SK-N-SH (cell line): ENCODE data around the gene KIF1C. TPM values are rescaled to one million over a fixed set of nuclear protein-coding genes. Genes with fewer than 3 reads are reported as not detected.

Source experiments
- CTCF ChIA-PET: fragments of 300-600, 350-600 bp; formaldehyde crosslinking; extraction: SDS; loops from one replicate; lab custom pipeline; 2021; lab: Yijun Ruan, JAX
- POLR2A ChIA-PET: fragments of 350-600 bp; sonication (Branson Sonifier 250); formaldehyde crosslinking; extraction: SDS; loops from one replicate; lab custom pipeline; 2020; ENCODE audit warnings: antibody characterized with exemption, inconsistent platforms; lab: Yijun Ruan, JAX
- DNase-seq: peaks from one replicate; pipeline ENCODE4 v3.0.0; 2012
- H2AFZ ChIP-seq: fragments of 200-600 bp; sonication (generic); 2 replicates; pipeline ENCODE4 v1.8.1; 2016; ENCODE audit warnings: antibody characterized with exemption, mild to moderate bottlenecking, low read depth
- H3F3A ChIP-seq: fragments of 200-600 bp; sonication (generic); replicated peaks from 2 replicates; pipeline ENCODE3; 2016; ENCODE audit warnings: antibody characterized with exemption, mild to moderate bottlenecking; ENCODE audit not compliant: insufficient read depth
- H3K27ac ChIP-seq, 2 experiments: fragments of 200-500 bp in 1 of 2; fragments of 200-600 bp in 1 of 2; sonication (Bioruptor generic) in 1 of 2; sonication (generic), shearing (Covaris generic) in 1 of 2; 2 replicates each; pipeline versions ENCODE4 v1.5.1 to v1.6.1; 2014 to 2016; ENCODE audit warnings: low read depth in 2 of 2, inconsistent platforms in 1 of 2, low read length in 1 of 2, mild to moderate bottlenecking in 1 of 2, mixed read lengths in 1 of 2
- H3K27me3 ChIP-seq: fragments of 200-600 bp; sonication (generic), shearing (Covaris generic); 2 replicates; pipeline ENCODE4 v1.6.1; 2016; ENCODE audit warnings: mixed run types; ENCODE audit not compliant: insufficient read depth
- H3K36me3 ChIP-seq, 2 experiments: fragments of 200-500 bp in 1 of 2; fragments of 200-600 bp in 1 of 2; sonication (Bioruptor generic) in 1 of 2; sonication (generic) in 1 of 2; replicated peaks in 1 of 2; 2 replicates each; pipeline versions ENCODE3 to v1.5.1; 2014 to 2016; ENCODE audit warnings: low read length in 1 of 2, mild to moderate bottlenecking in 1 of 2; ENCODE audit not compliant: insufficient read depth in 2 of 2, control insufficient read depth in 1 of 2
- H3K4me1 ChIP-seq, 2 experiments: fragments of 200-500 bp in 1 of 2; fragments of 200-600 bp in 1 of 2; sonication (Bioruptor generic) in 1 of 2; sonication (generic), shearing (Covaris generic) in 1 of 2; 2 replicates each; pipeline versions ENCODE4 v1.5.1 to v1.6.1; 2014 to 2016; ENCODE audit warnings: low read depth in 1 of 2, low read length in 1 of 2, mixed run types in 1 of 2; ENCODE audit not compliant: insufficient read depth in 2 of 2, control insufficient read depth in 1 of 2
- H3K4me2 ChIP-seq: fragments of 200-600 bp; sonication (generic), shearing (Covaris generic); 2 replicates; pipeline ENCODE4 v1.6.1; 2017; ENCODE audit warnings: mixed run types
- H3K4me3 ChIP-seq, 2 experiments: fragments of 200-500 bp in 1 of 2; fragments of 200-600 bp in 1 of 2; sonication (Bioruptor generic) in 1 of 2; sonication (generic), shearing (Covaris generic) in 1 of 2; 2 replicates each; pipeline versions ENCODE4 v1.5.1 to v1.8.1; 2014 to 2016; ENCODE audit warnings: low read depth in 2 of 2, inconsistent platforms in 1 of 2, low read length in 1 of 2, mild to moderate bottlenecking in 1 of 2, mixed read lengths in 1 of 2, moderate library complexity in 1 of 2
- H3K79me2 ChIP-seq: fragments of 200-600 bp; sonication (generic); 2 replicates; pipeline ENCODE4 v1.8.1; 2017; ENCODE audit warnings: mild to moderate bottlenecking; ENCODE audit not compliant: insufficient read depth
- H3K9ac ChIP-seq: fragments of 200-600 bp; sonication (generic); 2 replicates; pipeline ENCODE4 v1.6.1; 2017; ENCODE audit warnings: mixed run types
- H3K9me2 ChIP-seq: fragments of 200-600 bp; sonication (generic); 2 replicates; pipeline ENCODE4 v1.6.1; 2017; ENCODE audit warnings: mixed run types
- H3K9me3 ChIP-seq: fragments of 200-600 bp; sonication (generic); 2 replicates; pipeline ENCODE4 v1.6.1; 2017; ENCODE audit warnings: mixed run types, mild to moderate bottlenecking, moderate library complexity
- H4K20me1 ChIP-seq: fragments of 200-600 bp; sonication (generic); 2 replicates; pipeline ENCODE4 v1.6.1; 2017; ENCODE audit warnings: mild to moderate bottlenecking, mixed run types; ENCODE audit not compliant: insufficient read depth
- CHD2 ChIP-seq: fragments of 150-350 bp; IDR thresholded peaks from 2 replicates; pipeline ENCODE4 v1.6.1; 2018; ENCODE audit warnings: low read length; ENCODE audit not compliant: partially characterized antibody
- CTCF ChIP-seq: fragments of 200-600 bp; sonication (generic); IDR thresholded peaks from 2 replicates; pipeline ENCODE4 v1.6.1; 2017; ENCODE audit warnings: antibody characterized with exemption, mild to moderate bottlenecking, moderate library complexity
- EZH2phosphoT487 ChIP-seq: fragments of 200-600 bp; sonication (generic); IDR thresholded peaks from 2 replicates; pipeline ENCODE4 v1.6.1; 2017; ENCODE audit warnings: low read depth, mixed run types, mild to moderate bottlenecking, antibody characterized with exemption, moderate library complexity, borderline replicate concordance
- FOXM1 ChIP-seq: IDR thresholded peaks from 2 replicates; pipeline ENCODE4 v1.4.0; 2012; ENCODE audit warnings: low read depth, mild to moderate bottlenecking
- GABPA ChIP-seq: IDR thresholded peaks from 2 replicates; pipeline ENCODE4 v1.4.0; 2012; ENCODE audit warnings: low read depth, mild to moderate bottlenecking
- IRF3 ChIP-seq: fragments of 150-350 bp; IDR thresholded peaks from 2 replicates; pipeline ENCODE4 v1.6.1; 2016; ENCODE audit warnings: mild to moderate bottlenecking, low read depth, low read length
- MAX ChIP-seq: IDR thresholded peaks from 2 replicates; pipeline ENCODE4 v1.4.0; 2012; ENCODE audit warnings: low read depth
- NRF1 ChIP-seq: IDR thresholded peaks from 2 replicates; pipeline ENCODE4 v1.6.1; 2012; ENCODE audit warnings: low read depth, mild to moderate bottlenecking, low read length
- RAD21 ChIP-seq: IDR thresholded peaks from 2 replicates; pipeline ENCODE4 v1.6.1; 2012; ENCODE audit warnings: mild to moderate bottlenecking, low read length
- REST ChIP-seq: IDR thresholded peaks from 2 replicates; pipeline ENCODE4 v1.6.1; 2012; ENCODE audit warnings: mild to moderate bottlenecking, low read depth, low read length, moderate library complexity
- RFX5 ChIP-seq: IDR thresholded peaks from 2 replicates; pipeline ENCODE4 v1.6.1; 2012; ENCODE audit warnings: mild to moderate bottlenecking, improper control_type of control experiment, low read length
- RXRA ChIP-seq: IDR thresholded peaks from 2 replicates; pipeline ENCODE4 v1.4.0; 2012; ENCODE audit warnings: low read depth, mild to moderate bottlenecking, borderline replicate concordance
- SMC3 ChIP-seq: IDR thresholded peaks from 2 replicates; pipeline ENCODE4 v1.6.1; 2012; ENCODE audit warnings: low read depth, low read length, improper control_type of control experiment
- TAF1 ChIP-seq: IDR thresholded peaks from 2 replicates; pipeline ENCODE4 v1.6.1; 2012; ENCODE audit warnings: low read depth, mild to moderate bottlenecking, low read length, moderate library complexity, borderline replicate concordance
- TCF12 ChIP-seq: IDR thresholded peaks from 2 replicates; pipeline ENCODE4 v1.4.0; 2012
- TEAD4 ChIP-seq: IDR thresholded peaks from 2 replicates; pipeline ENCODE4 v1.4.0; 2012; ENCODE audit warnings: mild to moderate bottlenecking, borderline replicate concordance; ENCODE audit not compliant: insufficient read depth
- USF2 ChIP-seq: fragments of 150-350 bp; IDR thresholded peaks from 2 replicates; pipeline ENCODE4 v1.6.1; 2017; ENCODE audit warnings: antibody characterized with exemption, low read length, low read depth, borderline replicate concordance
- WGBS: methylation state at CpG from one replicate; pipeline ENCODE4 v1.1.6; 2017; ENCODE audit warnings: low lambda C conversion rate; 5-methylcytosine and 5-hydroxymethylcytosine counted together
- polyA plus RNA-seq, 3 experiments: library from polyadenylated mRNA; depleted of rRNA; stranded (reverse); fragments of >200 nt; gene quantifications; 2 replicates each; pipeline ENCODE4 v1.2.3, GENCODE V29; 2012

Gene KIF1C
- polyA plus RNA-seq, 1 of the 3 experiments (the other 2 are of a cell fraction): 58.2 TPM

- TF ChIP-seq IRF3 (no peak), FOXM1 (no peak), CHD2 (no peak)
Measured at GRCh38 chr17:4959261-4959965, 38.3 kb upstream of the KIF1C start (continued).

GRCh38 chr17:4960279-4960922, 37.3 kb upstream of the KIF1C start:
- WGBS: 92% methylated on average over 9 of the region's 9 CpGs
- H3K4me2 ChIP-seq: no peak overlapping the region
- CTCF ChIA-PET: no interaction called here

More at GRCh38 chr17:4960279-4960922, 37.3 kb upstream of the KIF1C start:
- Histone ChIP-seq H2AFZ (no peak overlapping the region), H3K9ac (no peak overlapping the region), H3K27me3 (no peaks in the 10 kb centered on the region), H3K4me3 (no peak overlapping the region), H3K36me3 (peaks cover 4 to 17% of the 10 kb centered on the region in 2 experiments), H3K27ac (no peak overlapping the region), H4K20me1 (no peaks in the 10 kb centered on the region), H3K9me3 (no peaks in the 10 kb centered on the region), H3F3A (peaks cover 13% of the 10 kb centered on the region), H3K79me2 (peaks cover 13% of the 10 kb centered on the region; the same call in 1 of the 2 replicates), H3K4me1 (peaks cover 0 to under 1% of the 10 kb centered on the region in 2 experiments; a peak in 1 of 4 replicates), H3K9me2 (no peaks in the 10 kb centered on the region)
- DNase-seq: no peak
- POLR2A ChIA-PET: no interaction called here
- TF ChIP-seq RAD21 (no peak), TEAD4 (no peak), EZH2phosphoT487 (no peak), RXRA (no peak), USF2 (no peak), GABPA (no peak), TCF12 (no peak), SMC3 (no peak), MAX (no peak), NRF1 (no peak), FOXM1 (no peak), TAF1 (no peak), CTCF (no peak), RFX5 (no peak), REST (no peak), IRF3 (no peak)
